Measurements from ENCODE around the gene AANAT.

Gene AANAT

GRCh38 chr17:76496464-76496863 is 29.1 kb downstream of the AANAT start:
- no peaks in the 10 kb centered on the region for H3K9me3 ChIP-seq (ENCODE audit: control insufficient read depth in 5 of 5, low read length in 5 of 5)
- no peaks in the 10 kb centered on the region for H3K36me3 ChIP-seq (ENCODE audit: control insufficient read depth in 5 of 5, insufficient read depth in 5 of 5, low read length in 5 of 5)
- H3K27ac ChIP-seq (ENCODE audit: low read depth, low read length), result no peak overlapping the region
- H3K27me3 ChIP-seq (ENCODE audit: control insufficient read depth in 5 of 5, insufficient read depth in 4 of 5, low read length in 5 of 5), result peaks cover 0 to 6% (median 0%) of the 10 kb centered on the region in 5 donors
- H3K9ac ChIP-seq (ENCODE audit: low read length in 5 of 5), result no peak overlapping the region
- peaks cover 4 to 84% (median 68%) of the 10 kb centered on the region in 5 donors for H3K4me1 ChIP-seq (ENCODE audit: control insufficient read depth in 5 of 5, insufficient read depth in 5 of 5, low read length in 5 of 5)
- no peak overlapping the region for H3K4me3 ChIP-seq (ENCODE audit: low read depth in 1 of 5, low read length in 5 of 5)

- Histone ChIP-seq H3K36me3 (ENCODE audit: control insufficient read depth in 5 of 5, insufficient read depth in 5 of 5, low read length in 5 of 5) (no peaks in the 10 kb centered on the region), H3K27me3 (ENCODE audit: control insufficient read depth in 5 of 5, insufficient read depth in 4 of 5, low read length in 5 of 5) (peaks cover 0 to 6% (median 0%) of the 10 kb centered on the region in 5 donors), H3K4me1 (ENCODE audit: control insufficient read depth in 5 of 5, insufficient read depth in 5 of 5, low read length in 5 of 5) (peaks cover 7 to 84% (median 66%) of the 10 kb centered on the region in 5 donors), H3K9me3 (ENCODE audit: control insufficient read depth in 5 of 5, low read length in 5 of 5) (no peaks in the 10 kb centered on the region), H3K9ac (ENCODE audit: low read length in 5 of 5) (peak overlapping the region in 3 of 5 donors; percentile 14 to 81 (median 56)), H3K27ac (ENCODE audit: low read depth, low read length) (peak overlapping the region; percentile 65), H3K4me3 (ENCODE audit: low read depth in 1 of 5, low read length in 5 of 5) (peak overlapping the region; percentile 8 to 74 (median 41))
Measured at GRCh38 chr17:76497699-76497978, 30.2 kb downstream of the AANAT start.

- Histone ChIP-seq H3K9ac (ENCODE audit: low read length in 5 of 5) (peak overlapping the region in 3 of 5 donors; percentile 45 to 81 (median 56)), H3K4me3 (ENCODE audit: low read depth in 1 of 5, low read length in 5 of 5) (peak overlapping the region; percentile 8 to 74 (median 41))
Measured at GRCh38 chr17:76497979-76498875, 30.8 kb downstream of the AANAT start.

GRCh38 chr17:76498876-76499251 is 31.5 kb downstream of the AANAT start:
- Histone ChIP-seq H3K4me3 (ENCODE audit: low read depth in 1 of 5, low read length in 5 of 5) (peak overlapping the region in 2 of 5 donors; percentile 74 to 80), H3K27ac (ENCODE audit: low read depth, low read length) (peak overlapping the region; percentile 65), H3K36me3 (ENCODE audit: control insufficient read depth in 5 of 5, insufficient read depth in 5 of 5, low read length in 5 of 5) (no peaks in the 10 kb centered on the region), H3K9me3 (ENCODE audit: control insufficient read depth in 5 of 5, low read length in 5 of 5) (no peaks in the 10 kb centered on the region), H3K4me1 (ENCODE audit: control insufficient read depth in 5 of 5, insufficient read depth in 5 of 5, low read length in 5 of 5) (peaks cover 5 to 74% (median 54%) of the 10 kb centered on the region in 5 donors), H3K27me3 (ENCODE audit: control insufficient read depth in 5 of 5, insufficient read depth in 4 of 5, low read length in 5 of 5) (no peaks in the 10 kb centered on the region), H3K9ac (ENCODE audit: low read length in 5 of 5) (peak overlapping the region in 3 of 5 donors; percentile 42 to 81 (median 45))

More at GRCh38 chr17:76497979-76498875, 30.8 kb downstream of the AANAT start:
- Histone ChIP-seq H3K4me1 (ENCODE audit: control insufficient read depth in 5 of 5, insufficient read depth in 5 of 5, low read length in 5 of 5) (peaks cover 6 to 81% (median 60%) of the 10 kb centered on the region in 5 donors), H3K36me3 (ENCODE audit: control insufficient read depth in 5 of 5, insufficient read depth in 5 of 5, low read length in 5 of 5) (no peaks in the 10 kb centered on the region), H3K27me3 (ENCODE audit: control insufficient read depth in 5 of 5, insufficient read depth in 4 of 5, low read length in 5 of 5) (peaks cover 0 to under 1% (median 0%) of the 10 kb centered on the region in 5 donors), H3K9me3 (ENCODE audit: control insufficient read depth in 5 of 5, low read length in 5 of 5) (no peaks in the 10 kb centered on the region), H3K27ac (ENCODE audit: low read depth, low read length) (peak overlapping the region; percentile 65)

- H3K36me3 ChIP-seq (ENCODE audit: control insufficient read depth in 5 of 5, insufficient read depth in 5 of 5, low read length in 5 of 5), result no peaks in the 10 kb centered on the region
- H3K4me1 ChIP-seq (ENCODE audit: control insufficient read depth in 5 of 5, insufficient read depth in 5 of 5, low read length in 5 of 5), result peaks cover 5 to 70% (median 50%) of the 10 kb centered on the region in 5 donors
- H3K9ac ChIP-seq (ENCODE audit: low read length in 5 of 5), result peak overlapping the region in 2 of 5 donors; percentile 48 to 86
- H3K27ac ChIP-seq (ENCODE audit: low read depth, low read length), result no peak overlapping the region
- peak overlapping the region in 2 of 5 donors; percentile 74 to 80 for H3K4me3 ChIP-seq (ENCODE audit: low read depth in 1 of 5, low read length in 5 of 5)
- no peaks in the 10 kb centered on the region for H3K9me3 ChIP-seq (ENCODE audit: control insufficient read depth in 5 of 5, low read length in 5 of 5)
- H3K27me3 ChIP-seq (ENCODE audit: control insufficient read depth in 5 of 5, insufficient read depth in 4 of 5, low read length in 5 of 5), result no peaks in the 10 kb centered on the region
Measured at GRCh38 chr17:76499267-76499667, 31.9 kb downstream of the AANAT start.

- H3K27me3 ChIP-seq (ENCODE audit: control insufficient read depth in 5 of 5, insufficient read depth in 4 of 5, low read length in 5 of 5), result no peaks in the 10 kb centered on the region
- peaks cover 5 to 67% (median 50%) of the 10 kb centered on the region in 5 donors for H3K4me1 ChIP-seq (ENCODE audit: control insufficient read depth in 5 of 5, insufficient read depth in 5 of 5, low read length in 5 of 5)
- H3K9me3 ChIP-seq (ENCODE audit: control insufficient read depth in 5 of 5, low read length in 5 of 5), result no peaks in the 10 kb centered on the region
- peak overlapping the region in 4 of 5 donors; percentile 52 to 87 (median 84) for H3K9ac ChIP-seq (ENCODE audit: low read length in 5 of 5)
- peak overlapping the region; percentile 29 for H3K27ac ChIP-seq (ENCODE audit: low read depth, low read length)
- H3K4me3 ChIP-seq (ENCODE audit: low read depth in 1 of 5, low read length in 5 of 5), result peak overlapping the region; percentile 51 to 80 (median 67)
- no peaks in the 10 kb centered on the region for H3K36me3 ChIP-seq (ENCODE audit: control insufficient read depth in 5 of 5, insufficient read depth in 5 of 5, low read length in 5 of 5)
Measured at GRCh38 chr17:76500074-76500746, 32.8 kb downstream of the AANAT start.

- Histone ChIP-seq H3K36me3 (ENCODE audit: control insufficient read depth in 5 of 5, insufficient read depth in 5 of 5, low read length in 5 of 5) (no peaks in the 10 kb centered on the region), H3K9me3 (ENCODE audit: control insufficient read depth in 5 of 5, low read length in 5 of 5) (no peaks in the 10 kb centered on the region), H3K27me3 (ENCODE audit: control insufficient read depth in 5 of 5, insufficient read depth in 4 of 5, low read length in 5 of 5) (no peaks in the 10 kb centered on the region), H3K27ac (ENCODE audit: low read depth, low read length) (peak overlapping the region; percentile 29), H3K4me3 (ENCODE audit: low read depth in 1 of 5, low read length in 5 of 5) (peak overlapping the region; percentile 51 to 80 (median 67)), H3K4me1 (ENCODE audit: control insufficient read depth in 5 of 5, insufficient read depth in 5 of 5, low read length in 5 of 5) (peaks cover 5 to 65% (median 50%) of the 10 kb centered on the region in 5 donors), H3K9ac (ENCODE audit: low read length in 5 of 5) (peak overlapping the region in 4 of 5 donors; percentile 52 to 87 (median 84))
Measured at GRCh38 chr17:76500747-76501017, 33.3 kb downstream of the AANAT start.

GRCh38 chr17:76501018-76501826 is 33.8 kb downstream of the AANAT start, which contains the start of gene RHBDF2:
TSS of gene RHBDF2 (minus strand) at chr17:76501423. CDS start at chr17:76481524, 19,899 bp downstream.
- peak within 1 kb of the TSS; percentile 29 for H3K27ac ChIP-seq (ENCODE audit: low read depth, low read length)
- H3K9me3 ChIP-seq (ENCODE audit: control insufficient read depth in 5 of 5, low read length in 5 of 5), result no peaks in the 10 kb centered on the region
- H3K4me1 ChIP-seq (ENCODE audit: control insufficient read depth in 5 of 5, insufficient read depth in 5 of 5, low read length in 5 of 5), result peaks cover 5 to 59% (median 50%) of the 10 kb centered on the region in 5 donors
- peak within 1 kb of the TSS in 4 of 5 donors; percentile 52 to 87 (median 84) for H3K9ac ChIP-seq (ENCODE audit: low read length in 5 of 5)
- H3K4me3 ChIP-seq (ENCODE audit: low read depth in 1 of 5, low read length in 5 of 5), result peak within 1 kb of the TSS; percentile 66 to 80 (median 67)
- no peaks in the 10 kb centered on the region for H3K27me3 ChIP-seq (ENCODE audit: control insufficient read depth in 5 of 5, insufficient read depth in 4 of 5, low read length in 5 of 5)
- H3K36me3 ChIP-seq (ENCODE audit: control insufficient read depth in 5 of 5, insufficient read depth in 5 of 5, low read length in 5 of 5), result no peaks in the 10 kb centered on the region

GRCh38 chr17:76501827-76502307 is 34.5 kb downstream of the AANAT start:
- no peaks in the 10 kb centered on the region for H3K9me3 ChIP-seq (ENCODE audit: control insufficient read depth in 5 of 5, low read length in 5 of 5)
- H3K4me1 ChIP-seq (ENCODE audit: control insufficient read depth in 5 of 5, insufficient read depth in 5 of 5, low read length in 5 of 5), result peaks cover 8 to 63% (median 51%) of the 10 kb centered on the region in 5 donors
- peak overlapping the region; percentile 66 to 80 (median 67) for H3K4me3 ChIP-seq (ENCODE audit: low read depth in 1 of 5, low read length in 5 of 5)
- H3K27ac ChIP-seq (ENCODE audit: low read depth, low read length), result no peak overlapping the region
- H3K9ac ChIP-seq (ENCODE audit: low read length in 5 of 5), result peak overlapping the region in 2 of 5 donors; percentile 48 to 64
- H3K27me3 ChIP-seq (ENCODE audit: control insufficient read depth in 5 of 5, insufficient read depth in 4 of 5, low read length in 5 of 5), result peaks cover 0 to 4% (median 4%) of the 10 kb centered on the region in 5 donors
- no peaks in the 10 kb centered on the region for H3K36me3 ChIP-seq (ENCODE audit: control insufficient read depth in 5 of 5, insufficient read depth in 5 of 5, low read length in 5 of 5)
